H1 (cell line): ENCODE results near the gene MSL1. TPM values are rescaled to one million over a fixed set of nuclear protein-coding genes. Genes with fewer than 3 reads are reported as not detected.

Experiments used
- E2F6 ChIP-seq: IDR thresholded peaks from 2 replicates; pipeline ENCODE4 v1.6.1; 2012; ENCODE audit warnings: inconsistent platforms
- HDAC2 ChIP-seq, 2 experiments: fragments of 300-600 bp in 1 of 2; sonication (generic) in 1 of 2; IDR thresholded peaks; 2 replicates each; pipeline ENCODE4 v1.6.1; 2011 to 2012; ENCODE audit warnings: low read depth in 2 of 2, low read length in 2 of 2, mild to moderate bottlenecking in 2 of 2, moderate library complexity in 2 of 2, borderline replicate concordance in 1 of 2, inconsistent platforms in 1 of 2
- POLR2AphosphoS5 ChIP-seq: IDR thresholded peaks from 2 replicates; pipeline ENCODE4 v1.6.1; 2011; ENCODE audit warnings: low read depth, low read length
- RNF2 ChIP-seq: fragments of 200-900, 300-1000 bp; sonication (generic); IDR thresholded peaks from 2 replicates; pipeline ENCODE4 v1.7.1; 2016; ENCODE audit warnings: borderline replicate concordance, low read depth, mild to moderate bottlenecking, antibody characterized with exemption, low read length; ENCODE audit not compliant: poor library complexity, severe bottlenecking; ENCODE audit errors: missing control alignments
- SIN3A ChIP-seq, 2 experiments: IDR thresholded peaks in 1 of 2; conservative IDR thresholded peaks in 1 of 2; 2 replicates each; pipeline ENCODE4 v1.6.1; 2011 to 2012; ENCODE audit warnings: low read length in 2 of 2, improper control_type of control experiment in 1 of 2, low read depth in 1 of 2, mild to moderate bottlenecking in 1 of 2
- SUZ12 ChIP-seq: fragments of 200-600 bp; sonication (generic); IDR thresholded peaks from 2 replicates; pipeline ENCODE4 v1.6.1; 2012; ENCODE audit warnings: mild to moderate bottlenecking, inconsistent platforms, low read length, moderate library complexity, mixed read lengths
- polyA plus RNA-seq, 7 experiments: library from polyadenylated mRNA; depleted of rRNA in 3 of 7; stranded (reverse) in 5 of 7; unstranded in 2 of 7; fragments of >200 nt in 5 of 7; fragments of 200-250 nt in 2 of 7; gene quantifications; 1 replicate in 5 of 7; 2 replicates in 1 of 7; 4 replicates in 1 of 7; pipeline versions ENCODE4 v1.2.1 to v1.2.3, GENCODE V29; 2011 to 2013; ENCODE audit warnings: missing spikeins in 2 of 7, mixed read lengths in 2 of 7
- total RNA-seq: library from RNA; stranded (reverse); fragmentation: NEBNext Ultra II Directional; extraction: Animal tissue kit (Norgen Biotek cat#: 25700); gene quantifications from 2 replicates; pipeline ENCODE4 v1.2.1, GENCODE V29; 2021
- TF ChIP-seq, protein P1 (sequence below): fragments of 300-600 bp; sonication (generic); IDR thresholded peaks from 2 replicates; pipeline ENCODE4 v1.7.1; 2012; ENCODE audit warnings: low read length, moderate library complexity, mild to moderate bottlenecking, inconsistent platforms; ENCODE audit not compliant: insufficient replicate concordance

MSL1 gene
- total and polyA plus RNA-seq, 2 of the 8 experiments (the other 6 are each of a cell fraction or from before 2014, with no cell fraction given) = 24.1 to 66.5 TPM

DNA sequence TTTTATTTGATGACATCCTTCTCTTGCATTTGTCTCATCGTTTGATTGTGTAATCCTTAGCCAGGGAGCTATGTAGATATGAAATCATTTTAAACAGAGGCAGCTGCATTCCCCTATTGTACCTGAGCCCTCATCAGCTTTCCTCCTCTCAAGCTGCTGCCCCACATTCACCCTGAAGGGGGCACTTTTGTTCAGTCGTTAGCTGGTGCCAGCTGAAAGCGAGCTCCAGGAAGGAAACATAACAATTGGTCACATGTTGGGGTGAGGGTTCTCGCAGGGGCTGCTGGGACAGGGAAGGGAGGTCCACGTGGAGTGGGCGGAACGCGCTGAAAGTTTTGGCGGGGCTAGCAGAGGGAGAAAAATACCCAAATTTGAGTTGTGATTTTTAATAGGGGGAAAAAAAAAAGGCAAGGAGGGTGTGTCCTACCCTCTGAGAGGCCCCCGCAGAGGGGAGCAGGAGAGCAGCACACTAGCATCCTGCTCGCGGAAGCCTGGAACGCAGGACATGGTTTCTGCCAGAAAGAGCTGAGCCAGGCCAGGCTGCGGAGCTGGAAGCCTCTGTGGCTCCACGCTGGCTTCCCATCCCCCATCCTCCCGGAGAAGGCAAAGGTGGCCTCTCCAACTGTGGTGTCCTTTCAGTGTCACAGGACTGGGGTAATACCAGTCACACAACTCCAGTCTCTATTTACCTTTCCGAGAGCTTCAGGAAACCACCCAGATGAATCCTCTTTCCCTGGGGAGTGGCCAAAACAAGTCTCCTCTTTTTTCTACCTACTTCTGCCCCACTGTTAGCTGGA is 8.5 kb upstream of the MSL1 start (continued):
- TF ChIP-seq, protein P1, sequence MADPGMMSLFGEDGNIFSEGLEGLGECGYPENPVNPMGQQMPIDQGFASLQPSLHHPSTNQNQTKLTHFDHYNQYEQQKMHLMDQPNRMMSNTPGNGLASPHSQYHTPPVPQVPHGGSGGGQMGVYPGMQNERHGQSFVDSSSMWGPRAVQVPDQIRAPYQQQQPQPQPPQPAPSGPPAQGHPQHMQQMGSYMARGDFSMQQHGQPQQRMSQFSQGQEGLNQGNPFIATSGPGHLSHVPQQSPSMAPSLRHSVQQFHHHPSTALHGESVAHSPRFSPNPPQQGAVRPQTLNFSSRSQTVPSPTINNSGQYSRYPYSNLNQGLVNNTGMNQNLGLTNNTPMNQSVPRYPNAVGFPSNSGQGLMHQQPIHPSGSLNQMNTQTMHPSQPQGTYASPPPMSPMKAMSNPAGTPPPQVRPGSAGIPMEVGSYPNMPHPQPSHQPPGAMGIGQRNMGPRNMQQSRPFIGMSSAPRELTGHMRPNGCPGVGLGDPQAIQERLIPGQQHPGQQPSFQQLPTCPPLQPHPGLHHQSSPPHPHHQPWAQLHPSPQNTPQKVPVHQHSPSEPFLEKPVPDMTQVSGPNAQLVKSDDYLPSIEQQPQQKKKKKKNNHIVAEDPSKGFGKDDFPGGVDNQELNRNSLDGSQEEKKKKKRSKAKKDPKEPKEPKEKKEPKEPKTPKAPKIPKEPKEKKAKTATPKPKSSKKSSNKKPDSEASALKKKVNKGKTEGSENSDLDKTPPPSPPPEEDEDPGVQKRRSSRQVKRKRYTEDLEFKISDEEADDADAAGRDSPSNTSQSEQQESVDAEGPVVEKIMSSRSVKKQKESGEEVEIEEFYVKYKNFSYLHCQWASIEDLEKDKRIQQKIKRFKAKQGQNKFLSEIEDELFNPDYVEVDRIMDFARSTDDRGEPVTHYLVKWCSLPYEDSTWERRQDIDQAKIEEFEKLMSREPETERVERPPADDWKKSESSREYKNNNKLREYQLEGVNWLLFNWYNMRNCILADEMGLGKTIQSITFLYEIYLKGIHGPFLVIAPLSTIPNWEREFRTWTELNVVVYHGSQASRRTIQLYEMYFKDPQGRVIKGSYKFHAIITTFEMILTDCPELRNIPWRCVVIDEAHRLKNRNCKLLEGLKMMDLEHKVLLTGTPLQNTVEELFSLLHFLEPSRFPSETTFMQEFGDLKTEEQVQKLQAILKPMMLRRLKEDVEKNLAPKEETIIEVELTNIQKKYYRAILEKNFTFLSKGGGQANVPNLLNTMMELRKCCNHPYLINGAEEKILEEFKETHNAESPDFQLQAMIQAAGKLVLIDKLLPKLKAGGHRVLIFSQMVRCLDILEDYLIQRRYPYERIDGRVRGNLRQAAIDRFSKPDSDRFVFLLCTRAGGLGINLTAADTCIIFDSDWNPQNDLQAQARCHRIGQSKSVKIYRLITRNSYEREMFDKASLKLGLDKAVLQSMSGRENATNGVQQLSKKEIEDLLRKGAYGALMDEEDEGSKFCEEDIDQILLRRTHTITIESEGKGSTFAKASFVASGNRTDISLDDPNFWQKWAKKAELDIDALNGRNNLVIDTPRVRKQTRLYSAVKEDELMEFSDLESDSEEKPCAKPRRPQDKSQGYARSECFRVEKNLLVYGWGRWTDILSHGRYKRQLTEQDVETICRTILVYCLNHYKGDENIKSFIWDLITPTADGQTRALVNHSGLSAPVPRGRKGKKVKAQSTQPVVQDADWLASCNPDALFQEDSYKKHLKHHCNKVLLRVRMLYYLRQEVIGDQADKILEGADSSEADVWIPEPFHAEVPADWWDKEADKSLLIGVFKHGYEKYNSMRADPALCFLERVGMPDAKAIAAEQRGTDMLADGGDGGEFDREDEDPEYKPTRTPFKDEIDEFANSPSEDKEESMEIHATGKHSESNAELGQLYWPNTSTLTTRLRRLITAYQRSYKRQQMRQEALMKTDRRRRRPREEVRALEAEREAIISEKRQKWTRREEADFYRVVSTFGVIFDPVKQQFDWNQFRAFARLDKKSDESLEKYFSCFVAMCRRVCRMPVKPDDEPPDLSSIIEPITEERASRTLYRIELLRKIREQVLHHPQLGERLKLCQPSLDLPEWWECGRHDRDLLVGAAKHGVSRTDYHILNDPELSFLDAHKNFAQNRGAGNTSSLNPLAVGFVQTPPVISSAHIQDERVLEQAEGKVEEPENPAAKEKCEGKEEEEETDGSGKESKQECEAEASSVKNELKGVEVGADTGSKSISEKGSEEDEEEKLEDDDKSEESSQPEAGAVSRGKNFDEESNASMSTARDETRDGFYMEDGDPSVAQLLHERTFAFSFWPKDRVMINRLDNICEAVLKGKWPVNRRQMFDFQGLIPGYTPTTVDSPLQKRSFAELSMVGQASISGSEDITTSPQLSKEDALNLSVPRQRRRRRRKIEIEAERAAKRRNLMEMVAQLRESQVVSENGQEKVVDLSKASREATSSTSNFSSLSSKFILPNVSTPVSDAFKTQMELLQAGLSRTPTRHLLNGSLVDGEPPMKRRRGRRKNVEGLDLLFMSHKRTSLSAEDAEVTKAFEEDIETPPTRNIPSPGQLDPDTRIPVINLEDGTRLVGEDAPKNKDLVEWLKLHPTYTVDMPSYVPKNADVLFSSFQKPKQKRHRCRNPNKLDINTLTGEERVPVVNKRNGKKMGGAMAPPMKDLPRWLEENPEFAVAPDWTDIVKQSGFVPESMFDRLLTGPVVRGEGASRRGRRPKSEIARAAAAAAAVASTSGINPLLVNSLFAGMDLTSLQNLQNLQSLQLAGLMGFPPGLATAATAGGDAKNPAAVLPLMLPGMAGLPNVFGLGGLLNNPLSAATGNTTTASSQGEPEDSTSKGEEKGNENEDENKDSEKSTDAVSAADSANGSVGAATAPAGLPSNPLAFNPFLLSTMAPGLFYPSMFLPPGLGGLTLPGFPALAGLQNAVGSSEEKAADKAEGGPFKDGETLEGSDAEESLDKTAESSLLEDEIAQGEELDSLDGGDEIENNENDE = no peak
- TF ChIP-seq SIN3A (conservative IDR thresholded peaks at IDR 0.05 in 1 of 2, IDR thresholded peaks at IDR 0.05 in 1 of 2; ENCODE audit: low read depth in 1 of 2, low read length in 2 of 2) (peak; percentile 67 to 92; a peak in 2 of 4 replicates), POLR2AphosphoS5 (peak; percentile 84; the same call in 1 of the 2 replicates), HDAC2 (IDR thresholded peaks at IDR 0.05; ENCODE audit: borderline replicate concordance in 1 of 2, low read depth in 2 of 2, low read length in 2 of 2) (peak in 1 of 2 experiments; percentile 72; a peak in 2 of 4 replicates), SUZ12 (no peak), E2F6 (peak; percentile 83), RNF2 (no peak)
